Fibroblast of the aortic adventitia (primary cell): ENCODE data around the gene ATP13A4. TPM values are rescaled to one million over a fixed set of nuclear protein-coding genes. Genes with fewer than 3 reads are reported as not detected.

Source experiments
- DNase-seq: peaks from one replicate; pipeline ENCODE4 v3.0.0-alpha.2; 2010; ENCODE audit warnings: low read depth
- H3K4me3 ChIP-seq: 2 replicates; pipeline ENCODE4 v1.5.1; 2011; ENCODE audit warnings: low read depth, mild to moderate bottlenecking, control low read depth, low read length, moderate library complexity
- total RNA-seq: library from RNA; depleted of rRNA; stranded (reverse); fragments of >200 nt; gene quantifications from 2 replicates; pipeline ENCODE4 v1.2.3, GENCODE V29; 2012; ENCODE audit warnings: low replicate concordance
- TF ChIP-seq, protein P1 (sequence below): IDR thresholded peaks from 2 replicates; pipeline ENCODE4 v1.5.1; 2011; ENCODE audit warnings: mild to moderate bottlenecking, low read length, control low read depth, inconsistent platforms; ENCODE audit not compliant: insufficient read depth

The ATP13A4 gene
- total RNA-seq, 1 donor, result 0.09 TPM

DNA sequence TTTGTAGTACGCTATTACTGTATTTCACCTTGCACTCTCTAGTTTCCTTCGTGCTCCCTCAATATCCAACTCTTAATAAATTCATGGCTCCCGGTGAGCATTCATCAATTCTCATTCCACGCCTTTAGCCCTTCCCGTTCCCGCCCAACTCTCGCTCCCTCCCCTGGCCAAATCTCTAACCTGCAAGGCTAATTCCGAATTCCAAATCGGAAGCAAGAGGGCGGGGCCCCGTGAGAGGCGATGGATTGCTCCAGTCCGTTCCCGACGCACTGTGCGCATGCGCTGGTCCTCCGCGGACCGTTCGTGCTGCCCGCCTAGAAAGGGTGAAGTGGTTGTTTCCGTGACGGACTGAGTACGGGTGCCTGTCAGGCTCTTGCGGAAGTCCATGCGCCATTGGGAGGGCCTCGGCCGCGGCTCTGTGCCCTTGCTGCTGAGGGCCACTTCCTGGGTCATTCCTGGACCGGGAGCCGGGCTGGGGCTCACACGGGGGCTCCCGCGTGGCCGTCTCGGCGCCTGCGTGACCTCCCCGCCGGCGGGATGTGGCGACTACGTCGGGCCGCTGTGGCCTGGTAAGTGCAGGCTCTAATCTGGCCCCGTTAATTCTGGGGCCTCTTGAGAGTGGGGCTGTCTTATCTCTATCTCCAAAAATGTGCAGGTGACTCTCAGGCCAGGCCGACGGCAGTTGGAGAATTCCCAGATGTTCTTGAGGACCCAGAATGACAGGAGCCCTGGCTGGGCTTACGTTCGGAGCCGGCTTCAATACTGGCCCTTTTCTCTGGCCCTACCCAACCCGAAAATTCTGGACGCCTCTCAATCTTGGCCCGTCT, 38.4 kb upstream of the ATP13A4 start, which contains the start of gene OPA1:
TSS of gene OPA1 (plus strand) at position 368 of the 827 bp plus-strand sequence. CDS start at position 538, 170 bp downstream.
- TF ChIP-seq, protein P1, sequence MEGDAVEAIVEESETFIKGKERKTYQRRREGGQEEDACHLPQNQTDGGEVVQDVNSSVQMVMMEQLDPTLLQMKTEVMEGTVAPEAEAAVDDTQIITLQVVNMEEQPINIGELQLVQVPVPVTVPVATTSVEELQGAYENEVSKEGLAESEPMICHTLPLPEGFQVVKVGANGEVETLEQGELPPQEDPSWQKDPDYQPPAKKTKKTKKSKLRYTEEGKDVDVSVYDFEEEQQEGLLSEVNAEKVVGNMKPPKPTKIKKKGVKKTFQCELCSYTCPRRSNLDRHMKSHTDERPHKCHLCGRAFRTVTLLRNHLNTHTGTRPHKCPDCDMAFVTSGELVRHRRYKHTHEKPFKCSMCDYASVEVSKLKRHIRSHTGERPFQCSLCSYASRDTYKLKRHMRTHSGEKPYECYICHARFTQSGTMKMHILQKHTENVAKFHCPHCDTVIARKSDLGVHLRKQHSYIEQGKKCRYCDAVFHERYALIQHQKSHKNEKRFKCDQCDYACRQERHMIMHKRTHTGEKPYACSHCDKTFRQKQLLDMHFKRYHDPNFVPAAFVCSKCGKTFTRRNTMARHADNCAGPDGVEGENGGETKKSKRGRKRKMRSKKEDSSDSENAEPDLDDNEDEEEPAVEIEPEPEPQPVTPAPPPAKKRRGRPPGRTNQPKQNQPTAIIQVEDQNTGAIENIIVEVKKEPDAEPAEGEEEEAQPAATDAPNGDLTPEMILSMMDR, result peak; percentile 28
- peak within 1 kb of the TSS; percentile 94 for H3K4me3 ChIP-seq
- peak; percentile 99 for DNase-seq

DNA sequence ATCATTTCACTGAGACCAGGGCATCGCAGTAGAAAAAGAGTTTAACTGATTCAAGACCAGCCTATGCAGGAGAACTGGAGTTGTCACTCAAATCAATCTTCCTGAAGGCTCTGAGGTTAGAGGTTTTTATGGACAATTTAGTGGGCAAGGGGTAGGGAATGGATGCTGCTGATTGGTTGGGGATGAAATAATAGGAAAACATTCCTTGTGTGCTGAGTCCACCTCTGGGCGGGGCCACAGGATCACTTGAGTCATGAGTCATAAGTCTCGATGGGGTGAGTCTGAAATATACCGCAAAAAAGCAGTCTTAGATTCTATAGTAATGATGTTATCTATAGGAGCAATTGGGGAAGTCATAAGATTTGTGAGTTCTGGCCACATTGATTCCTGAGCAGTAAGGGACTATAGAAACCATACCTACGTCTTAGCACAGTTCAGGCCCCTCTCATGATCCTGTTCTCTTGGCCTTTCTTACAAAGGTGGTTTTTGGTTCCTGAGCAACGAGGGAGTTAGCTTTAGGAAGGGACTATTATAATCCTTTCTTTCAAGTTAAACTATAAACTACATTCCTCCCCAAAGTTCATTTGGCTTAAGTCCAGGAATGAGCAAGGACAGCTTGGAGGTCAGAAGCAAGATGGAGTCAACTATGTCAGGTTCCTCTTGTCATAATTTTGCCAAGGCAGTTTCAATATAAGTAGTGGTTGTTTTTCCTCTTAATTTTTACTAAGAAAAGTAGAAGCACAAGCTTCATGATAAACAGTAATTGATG, 35.6 kb upstream of the ATP13A4 start:
- H3K4me3 ChIP-seq, result no peak overlapping the region
- TF ChIP-seq, protein P1, result no peak
- peak; percentile 51 for DNase-seq

GRCh38 chr3:193589616-193590015, 34.9 kb upstream of the ATP13A4 start:
- TF ChIP-seq, protein P1, result no peak
- no peak overlapping the region for H3K4me3 ChIP-seq
- DNase-seq, result no peak

- H3K4me3 ChIP-seq, result no peak overlapping the region
- TF ChIP-seq, protein P1, result no peak
- no peak for DNase-seq
These were observed 34.4 kb upstream of the ATP13A4 start for GRCh38 chr3:193589129-193589528.

DNA sequence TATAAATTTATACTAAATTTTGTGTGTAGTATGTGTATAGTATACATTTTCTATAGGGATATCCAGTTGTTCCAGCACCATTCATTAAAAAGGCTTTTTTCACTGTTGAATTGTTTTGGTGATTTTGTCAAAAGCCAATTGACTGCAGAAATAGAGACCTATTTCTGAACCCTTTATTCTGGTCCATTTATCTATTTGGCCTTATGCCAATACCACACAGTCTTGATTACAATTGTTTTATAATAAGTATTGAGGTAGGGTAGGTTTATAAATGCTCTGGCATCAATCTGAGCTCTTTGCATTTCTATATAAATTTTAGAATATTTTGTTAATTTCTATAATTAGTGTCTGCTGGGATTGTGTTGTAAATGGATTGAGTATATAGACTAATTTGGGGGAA, 31.8 kb upstream of the ATP13A4 start:
- TF ChIP-seq, protein P1, result no peak
- H3K4me3 ChIP-seq, result no peak overlapping the region
- DNase-seq, result no peak

GRCh38 chr3:193585530-193585929, 30.8 kb upstream of the ATP13A4 start:
- TF ChIP-seq, protein P1, result no peak
- DNase-seq, result no peak
- H3K4me3 ChIP-seq, result no peak overlapping the region
